SK-N-SH treated with all-trans-retinoic acid at 6 μM for 48 hours (cell line): Measurements from ENCODE around the gene CDC42.

Experiments
- GLIS3 ChIP-seq: fragments of 250-450 bp; sonication (Bioruptor Pico); IDR thresholded peaks from 2 replicates; pipeline ENCODE4 v1.5.0; 2020; ENCODE audit warnings: mild to moderate bottlenecking, moderate library complexity
- ZFP30 ChIP-seq: fragments of 450-650 bp; formaldehyde crosslinking; IDR thresholded peaks from 2 replicates; pipeline ENCODE4 v1.5.0; 2022; ENCODE audit warnings: mild to moderate bottlenecking, moderate library complexity
- TF ChIP-seq, protein P1 (sequence below): fragments of 250-450 bp; sonication (Bioruptor Pico); IDR thresholded peaks from 2 replicates; pipeline ENCODE4 v1.5.0; 2020; ENCODE audit warnings: mild to moderate bottlenecking, moderate library complexity

DNA sequence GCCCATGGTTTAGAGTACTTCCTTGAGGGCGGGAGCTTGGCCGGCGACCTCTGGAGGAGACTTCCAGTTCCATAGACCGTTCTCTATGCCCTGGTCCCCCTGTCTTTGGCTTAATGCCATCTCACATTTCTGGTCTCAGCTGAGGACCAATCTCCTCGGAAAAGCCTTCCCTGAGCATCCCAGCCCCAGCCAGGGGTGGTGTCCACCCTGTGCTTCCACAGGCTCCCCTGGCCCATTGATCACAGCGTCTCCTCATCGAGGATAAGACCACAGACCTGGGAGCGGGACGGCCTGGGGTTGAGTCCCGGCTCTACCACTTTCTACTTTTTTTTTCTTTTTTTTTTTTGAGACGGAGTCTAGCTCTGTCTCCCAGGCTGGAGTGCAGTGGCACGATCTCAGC is 75.9 kb downstream of the CDC42 start:
- no peak for TF ChIP-seq ZFP30 (CRISPR knock-in tag)
- TF ChIP-seq GLIS3 (CRISPR knock-in tag), result no peak
- TF ChIP-seq, protein P1, sequence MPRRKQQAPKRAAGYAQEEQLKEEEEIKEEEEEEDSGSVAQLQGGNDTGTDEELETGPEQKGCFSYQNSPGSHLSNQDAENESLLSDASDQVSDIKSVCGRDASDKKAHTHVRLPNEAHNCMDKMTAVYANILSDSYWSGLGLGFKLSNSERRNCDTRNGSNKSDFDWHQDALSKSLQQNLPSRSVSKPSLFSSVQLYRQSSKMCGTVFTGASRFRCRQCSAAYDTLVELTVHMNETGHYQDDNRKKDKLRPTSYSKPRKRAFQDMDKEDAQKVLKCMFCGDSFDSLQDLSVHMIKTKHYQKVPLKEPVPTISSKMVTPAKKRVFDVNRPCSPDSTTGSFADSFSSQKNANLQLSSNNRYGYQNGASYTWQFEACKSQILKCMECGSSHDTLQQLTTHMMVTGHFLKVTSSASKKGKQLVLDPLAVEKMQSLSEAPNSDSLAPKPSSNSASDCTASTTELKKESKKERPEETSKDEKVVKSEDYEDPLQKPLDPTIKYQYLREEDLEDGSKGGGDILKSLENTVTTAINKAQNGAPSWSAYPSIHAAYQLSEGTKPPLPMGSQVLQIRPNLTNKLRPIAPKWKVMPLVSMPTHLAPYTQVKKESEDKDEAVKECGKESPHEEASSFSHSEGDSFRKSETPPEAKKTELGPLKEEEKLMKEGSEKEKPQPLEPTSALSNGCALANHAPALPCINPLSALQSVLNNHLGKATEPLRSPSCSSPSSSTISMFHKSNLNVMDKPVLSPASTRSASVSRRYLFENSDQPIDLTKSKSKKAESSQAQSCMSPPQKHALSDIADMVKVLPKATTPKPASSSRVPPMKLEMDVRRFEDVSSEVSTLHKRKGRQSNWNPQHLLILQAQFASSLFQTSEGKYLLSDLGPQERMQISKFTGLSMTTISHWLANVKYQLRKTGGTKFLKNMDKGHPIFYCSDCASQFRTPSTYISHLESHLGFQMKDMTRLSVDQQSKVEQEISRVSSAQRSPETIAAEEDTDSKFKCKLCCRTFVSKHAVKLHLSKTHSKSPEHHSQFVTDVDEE (CRISPR knock-in tag), result no peak
